WTC11 (cell line): ENCODE data around the gene SMIM5.

Experiments used
- ELF4 ChIP-seq: sonication (generic); formaldehyde crosslinking; IDR thresholded peaks from 2 replicates; pipeline ENCODE4 v1.8.1; 2022; ENCODE audit warnings: low read depth, mild to moderate bottlenecking, moderate library complexity, missing genetic modification reagents
- FOXP1 ChIP-seq: sonication (generic); formaldehyde crosslinking; IDR thresholded peaks from 2 replicates; pipeline ENCODE4 v1.8.0; 2022; ENCODE audit warnings: missing genetic modification reagents, mild to moderate bottlenecking, moderate library complexity, borderline replicate concordance
- GABPB1 ChIP-seq: sonication (generic); formaldehyde crosslinking; IDR thresholded peaks from 2 replicates; pipeline ENCODE4 v1.8.1; 2023; ENCODE audit warnings: mild to moderate bottlenecking, missing genetic modification reagents
- JUN ChIP-seq: sonication (generic); formaldehyde crosslinking; IDR thresholded peaks from 2 replicates; pipeline ENCODE4 v1.8.0; 2023; ENCODE audit warnings: mild to moderate bottlenecking, missing genetic modification reagents
- NR3C1 ChIP-seq: sonication (generic); formaldehyde crosslinking; conservative IDR thresholded peaks from 2 replicates; pipeline ENCODE4 v1.8.1; 2023; ENCODE audit warnings: low read depth, mild to moderate bottlenecking, missing genetic modification reagents
- TEAD4 ChIP-seq: sonication (generic); formaldehyde crosslinking; IDR thresholded peaks from 2 replicates; pipeline ENCODE4 v1.8.0; 2022; ENCODE audit warnings: mild to moderate bottlenecking, missing genetic modification reagents
- ZNF138 ChIP-seq: sonication (generic); formaldehyde crosslinking; conservative IDR thresholded peaks from 2 replicates; pipeline ENCODE4 v1.8.1; 2022; ENCODE audit warnings: mild to moderate bottlenecking, moderate library complexity, missing genetic modification reagents
- TF ChIP-seq, protein P1 (sequence below): sonication (generic); formaldehyde crosslinking; IDR thresholded peaks from 2 replicates; pipeline ENCODE4 v1.8.0; 2022; ENCODE audit warnings: missing genetic modification reagents
- TF ChIP-seq, protein P2 (sequence below): sonication (generic); formaldehyde crosslinking; IDR thresholded peaks from 2 replicates; pipeline ENCODE4 v1.8.1; 2023; ENCODE audit warnings: mild to moderate bottlenecking, missing genetic modification reagents, moderate library complexity
- TF ChIP-seq, protein P3 (sequence below): sonication (generic); formaldehyde crosslinking; IDR thresholded peaks from 2 replicates; pipeline ENCODE4 v1.8.1; 2022; ENCODE audit warnings: mild to moderate bottlenecking, moderate library complexity, missing genetic modification reagents
- TF ChIP-seq, protein P4 (sequence below): fragments of 200-600 bp; IDR thresholded peaks from 2 replicates; pipeline ENCODE4 v1.8.0; 2022; ENCODE audit warnings: antibody characterized with exemption
- TF ChIP-seq, protein P5 (sequence below): sonication (generic); formaldehyde crosslinking; IDR thresholded peaks from 2 replicates; pipeline ENCODE4 v1.8.0; 2022; ENCODE audit warnings: mild to moderate bottlenecking, missing genetic modification reagents
- TF ChIP-seq, protein P6 (sequence below): sonication (generic); formaldehyde crosslinking; IDR thresholded peaks from 2 replicates; pipeline ENCODE4 v1.8.0; 2022; ENCODE audit warnings: mild to moderate bottlenecking, missing genetic modification reagents

DNA sequence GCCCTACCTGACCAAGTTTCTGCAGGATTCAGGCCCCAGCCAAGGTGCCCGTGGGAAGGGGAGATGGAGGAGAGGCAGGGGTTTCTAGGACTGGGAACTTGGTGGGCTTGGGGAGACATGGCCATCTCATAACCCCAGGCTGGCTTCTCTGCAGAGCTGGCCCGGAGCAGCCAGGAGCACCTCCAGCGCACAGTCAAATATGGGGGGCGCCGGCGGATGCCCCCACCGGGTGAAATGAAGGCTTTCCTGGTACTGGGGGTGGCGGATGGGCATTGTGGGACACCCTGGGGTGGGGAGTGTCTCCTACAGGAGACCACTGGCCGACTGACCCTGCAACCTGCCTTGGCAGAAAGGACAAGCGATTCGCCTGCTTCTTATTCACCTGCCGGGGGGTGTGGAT is 9.2 kb upstream of the SMIM5 start:
- no peak for TF ChIP-seq GABPB1 (CRISPR knock-in tag)
- TF ChIP-seq, protein P1, sequence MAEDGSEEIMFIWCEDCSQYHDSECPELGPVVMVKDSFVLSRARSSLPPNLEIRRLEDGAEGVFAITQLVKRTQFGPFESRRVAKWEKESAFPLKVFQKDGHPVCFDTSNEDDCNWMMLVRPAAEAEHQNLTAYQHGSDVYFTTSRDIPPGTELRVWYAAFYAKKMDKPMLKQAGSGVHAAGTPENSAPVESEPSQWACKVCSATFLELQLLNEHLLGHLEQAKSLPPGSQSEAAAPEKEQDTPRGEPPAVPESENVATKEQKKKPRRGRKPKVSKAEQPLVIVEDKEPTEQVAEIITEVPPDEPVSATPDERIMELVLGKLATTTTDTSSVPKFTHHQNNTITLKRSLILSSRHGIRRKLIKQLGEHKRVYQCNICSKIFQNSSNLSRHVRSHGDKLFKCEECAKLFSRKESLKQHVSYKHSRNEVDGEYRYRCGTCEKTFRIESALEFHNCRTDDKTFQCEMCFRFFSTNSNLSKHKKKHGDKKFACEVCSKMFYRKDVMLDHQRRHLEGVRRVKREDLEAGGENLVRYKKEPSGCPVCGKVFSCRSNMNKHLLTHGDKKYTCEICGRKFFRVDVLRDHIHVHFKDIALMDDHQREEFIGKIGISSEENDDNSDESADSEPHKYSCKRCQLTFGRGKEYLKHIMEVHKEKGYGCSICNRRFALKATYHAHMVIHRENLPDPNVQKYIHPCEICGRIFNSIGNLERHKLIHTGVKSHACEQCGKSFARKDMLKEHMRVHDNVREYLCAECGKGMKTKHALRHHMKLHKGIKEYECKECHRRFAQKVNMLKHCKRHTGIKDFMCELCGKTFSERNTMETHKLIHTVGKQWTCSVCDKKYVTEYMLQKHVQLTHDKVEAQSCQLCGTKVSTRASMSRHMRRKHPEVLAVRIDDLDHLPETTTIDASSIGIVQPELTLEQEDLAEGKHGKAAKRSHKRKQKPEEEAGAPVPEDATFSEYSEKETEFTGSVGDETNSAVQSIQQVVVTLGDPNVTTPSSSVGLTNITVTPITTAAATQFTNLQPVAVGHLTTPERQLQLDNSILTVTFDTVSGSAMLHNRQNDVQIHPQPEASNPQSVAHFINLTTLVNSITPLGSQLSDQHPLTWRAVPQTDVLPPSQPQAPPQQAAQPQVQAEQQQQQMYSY (CRISPR knock-in tag), result no peak
- TF ChIP-seq, protein P2, sequence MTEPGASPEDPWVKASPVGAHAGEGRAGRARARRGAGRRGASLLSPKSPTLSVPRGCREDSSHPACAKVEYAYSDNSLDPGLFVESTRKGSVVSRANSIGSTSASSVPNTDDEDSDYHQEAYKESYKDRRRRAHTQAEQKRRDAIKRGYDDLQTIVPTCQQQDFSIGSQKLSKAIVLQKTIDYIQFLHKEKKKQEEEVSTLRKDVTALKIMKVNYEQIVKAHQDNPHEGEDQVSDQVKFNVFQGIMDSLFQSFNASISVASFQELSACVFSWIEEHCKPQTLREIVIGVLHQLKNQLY, result no peak
- no peak for TF ChIP-seq JUN
- TF ChIP-seq, protein P3, sequence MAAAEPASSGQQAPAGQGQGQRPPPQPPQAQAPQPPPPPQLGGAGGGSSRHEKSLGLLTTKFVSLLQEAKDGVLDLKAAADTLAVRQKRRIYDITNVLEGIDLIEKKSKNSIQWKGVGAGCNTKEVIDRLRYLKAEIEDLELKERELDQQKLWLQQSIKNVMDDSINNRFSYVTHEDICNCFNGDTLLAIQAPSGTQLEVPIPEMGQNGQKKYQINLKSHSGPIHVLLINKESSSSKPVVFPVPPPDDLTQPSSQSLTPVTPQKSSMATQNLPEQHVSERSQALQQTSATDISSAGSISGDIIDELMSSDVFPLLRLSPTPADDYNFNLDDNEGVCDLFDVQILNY (CRISPR knock-in tag), result no peak
- TF ChIP-seq, protein P4, sequence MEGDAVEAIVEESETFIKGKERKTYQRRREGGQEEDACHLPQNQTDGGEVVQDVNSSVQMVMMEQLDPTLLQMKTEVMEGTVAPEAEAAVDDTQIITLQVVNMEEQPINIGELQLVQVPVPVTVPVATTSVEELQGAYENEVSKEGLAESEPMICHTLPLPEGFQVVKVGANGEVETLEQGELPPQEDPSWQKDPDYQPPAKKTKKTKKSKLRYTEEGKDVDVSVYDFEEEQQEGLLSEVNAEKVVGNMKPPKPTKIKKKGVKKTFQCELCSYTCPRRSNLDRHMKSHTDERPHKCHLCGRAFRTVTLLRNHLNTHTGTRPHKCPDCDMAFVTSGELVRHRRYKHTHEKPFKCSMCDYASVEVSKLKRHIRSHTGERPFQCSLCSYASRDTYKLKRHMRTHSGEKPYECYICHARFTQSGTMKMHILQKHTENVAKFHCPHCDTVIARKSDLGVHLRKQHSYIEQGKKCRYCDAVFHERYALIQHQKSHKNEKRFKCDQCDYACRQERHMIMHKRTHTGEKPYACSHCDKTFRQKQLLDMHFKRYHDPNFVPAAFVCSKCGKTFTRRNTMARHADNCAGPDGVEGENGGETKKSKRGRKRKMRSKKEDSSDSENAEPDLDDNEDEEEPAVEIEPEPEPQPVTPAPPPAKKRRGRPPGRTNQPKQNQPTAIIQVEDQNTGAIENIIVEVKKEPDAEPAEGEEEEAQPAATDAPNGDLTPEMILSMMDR, result no peak
- TF ChIP-seq, protein P5, sequence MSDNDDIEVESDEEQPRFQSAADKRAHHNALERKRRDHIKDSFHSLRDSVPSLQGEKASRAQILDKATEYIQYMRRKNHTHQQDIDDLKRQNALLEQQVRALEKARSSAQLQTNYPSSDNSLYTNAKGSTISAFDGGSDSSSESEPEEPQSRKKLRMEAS (CRISPR knock-in tag), result no peak
- TF ChIP-seq ZNF138 (CRISPR knock-in tag), result no peak
- TF ChIP-seq FOXP1 (CRISPR knock-in tag), result no peak
- TF ChIP-seq, protein P6, sequence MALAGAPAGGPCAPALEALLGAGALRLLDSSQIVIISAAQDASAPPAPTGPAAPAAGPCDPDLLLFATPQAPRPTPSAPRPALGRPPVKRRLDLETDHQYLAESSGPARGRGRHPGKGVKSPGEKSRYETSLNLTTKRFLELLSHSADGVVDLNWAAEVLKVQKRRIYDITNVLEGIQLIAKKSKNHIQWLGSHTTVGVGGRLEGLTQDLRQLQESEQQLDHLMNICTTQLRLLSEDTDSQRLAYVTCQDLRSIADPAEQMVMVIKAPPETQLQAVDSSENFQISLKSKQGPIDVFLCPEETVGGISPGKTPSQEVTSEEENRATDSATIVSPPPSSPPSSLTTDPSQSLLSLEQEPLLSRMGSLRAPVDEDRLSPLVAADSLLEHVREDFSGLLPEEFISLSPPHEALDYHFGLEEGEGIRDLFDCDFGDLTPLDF (CRISPR knock-in tag), result no peak
- TF ChIP-seq ELF4 (CRISPR knock-in tag), result no peak
- no peak for TF ChIP-seq TEAD4 (CRISPR knock-in tag)
- TF ChIP-seq NR3C1 (CRISPR knock-in tag), result no peak
